Gastroesophageal sphincter (tissue), 3 donors: Measurements from ENCODE around the gene FGF19.

Experiments
- POLR2A ChIP-seq, 2 donors: fragments of 450-650 bp; IDR thresholded peaks; one replicate each; pipeline ENCODE4 v1.6.1; 2017; ENCODE audit warnings: antibody characterized with exemption in 2 of 2, mild to moderate bottlenecking in 2 of 2, moderate library complexity in 1 of 2
- POLR2AphosphoS5 ChIP-seq: sonication (generic); formaldehyde crosslinking; IDR thresholded peaks from one replicate; pipeline ENCODE4 v1.6.1; 2017; ENCODE audit warnings: antibody characterized with exemption
- TF ChIP-seq, protein P1 (sequence below), 4 experiments: fragments of 200-600 bp in 2 of 4; fragments of 450-650 bp in 2 of 4; sonication (generic) in 1 of 4; IDR thresholded peaks; one replicate each; pipeline ENCODE4 v1.5.1; 2017 to 2019; ENCODE audit warnings: antibody characterized with exemption in 4 of 4, mild to moderate bottlenecking in 2 of 4, moderate library complexity in 2 of 4

DNA sequence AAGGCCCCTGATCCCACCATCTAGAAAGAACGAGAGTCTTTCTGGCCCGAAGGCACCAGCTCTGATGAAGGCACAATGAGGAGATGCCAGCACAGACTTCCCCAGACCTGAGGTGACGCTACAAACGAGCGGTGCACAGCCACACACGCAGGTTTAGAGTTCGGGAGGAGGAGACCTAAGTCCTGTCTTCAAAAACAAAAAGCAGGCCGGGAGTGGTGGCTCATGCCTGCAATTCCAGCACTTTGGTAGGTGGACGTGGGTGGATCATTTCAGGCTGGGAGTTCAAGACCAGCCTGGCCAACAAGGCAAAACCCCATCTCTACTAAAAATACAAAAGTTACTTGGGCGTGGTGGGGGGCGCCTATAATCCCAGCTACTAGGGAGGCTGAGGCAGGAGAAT lies 38.2 kb downstream of the FGF19 start:
- TF ChIP-seq POLR2AphosphoS5 (no peak), POLR2A (IDR thresholded peaks at IDR 0.05) (no peak)
- TF ChIP-seq, protein P1, sequence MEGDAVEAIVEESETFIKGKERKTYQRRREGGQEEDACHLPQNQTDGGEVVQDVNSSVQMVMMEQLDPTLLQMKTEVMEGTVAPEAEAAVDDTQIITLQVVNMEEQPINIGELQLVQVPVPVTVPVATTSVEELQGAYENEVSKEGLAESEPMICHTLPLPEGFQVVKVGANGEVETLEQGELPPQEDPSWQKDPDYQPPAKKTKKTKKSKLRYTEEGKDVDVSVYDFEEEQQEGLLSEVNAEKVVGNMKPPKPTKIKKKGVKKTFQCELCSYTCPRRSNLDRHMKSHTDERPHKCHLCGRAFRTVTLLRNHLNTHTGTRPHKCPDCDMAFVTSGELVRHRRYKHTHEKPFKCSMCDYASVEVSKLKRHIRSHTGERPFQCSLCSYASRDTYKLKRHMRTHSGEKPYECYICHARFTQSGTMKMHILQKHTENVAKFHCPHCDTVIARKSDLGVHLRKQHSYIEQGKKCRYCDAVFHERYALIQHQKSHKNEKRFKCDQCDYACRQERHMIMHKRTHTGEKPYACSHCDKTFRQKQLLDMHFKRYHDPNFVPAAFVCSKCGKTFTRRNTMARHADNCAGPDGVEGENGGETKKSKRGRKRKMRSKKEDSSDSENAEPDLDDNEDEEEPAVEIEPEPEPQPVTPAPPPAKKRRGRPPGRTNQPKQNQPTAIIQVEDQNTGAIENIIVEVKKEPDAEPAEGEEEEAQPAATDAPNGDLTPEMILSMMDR (IDR thresholded peaks at IDR 0.05), result no peak
